HepG2 (cell line): ENCODE data around the gene COG5. TPM values are rescaled to one million over a fixed set of nuclear protein-coding genes. Genes with fewer than 3 reads are reported as not detected.

Experiments used
- ATAC-seq: fragments of 200-7000 bp; cut with Tn5 transposase; 3 replicates; pipeline ENCODE4 v1.9.1; 2020; ENCODE audit warnings: mild to moderate bottlenecking, moderate library complexity
- BruUV-seq: library from RNA; stranded (reverse); fragments of 400-500 nt; replicated peaks from 2 replicates; lab custom pipeline; 2021; lab: Mats Ljungman, UMichigan
- CTCF ChIA-PET: fragments of 300-600 bp; formaldehyde crosslinking; extraction: SDS; loops from one replicate; lab custom pipeline; 2021; ENCODE audit warnings: low total read pairs, inconsistent platforms, low intra/inter-chr PET ratio; lab: Yijun Ruan, JAX
- POLR2A ChIA-PET: fragments of 350-600 bp; sonication (Branson Sonifier 250); formaldehyde crosslinking; loops from one replicate; lab custom pipeline; 2020; ENCODE audit warnings: antibody characterized with exemption, inconsistent platforms; lab: Yijun Ruan, JAX
- DNase-seq: peaks from one replicate; pipeline ENCODE4 v3.0.0-alpha.2; 2015; ENCODE audit warnings: low spot score
- FAIRE-seq: peaks from 3 replicates; lab custom pipeline; 2011; peaks lifted over from hg19 to GRCh38; lab: Jason Lieb, UNC
- H2AFZ ChIP-seq: one replicate; pipeline ENCODE4 v1.6.1; 2011; ENCODE audit warnings: low read length, inconsistent platforms
- H3K27ac ChIP-seq: fragments of 300-600 bp; 3 replicates; pipeline ENCODE4 v1.8.0; 2011; ENCODE audit warnings: mixed run types, mild to moderate bottlenecking, mixed read lengths, low read length, inconsistent platforms; ENCODE audit not compliant: insufficient read depth; ENCODE audit errors: extremely low read length
- H3K27me3 ChIP-seq, 2 experiments: fragments of 200-600 bp in 1 of 2; 2 replicates in 1 of 2; 3 replicates in 1 of 2; pipeline versions ENCODE4 v1.6.0 to v1.8.0; 2011; ENCODE audit warnings: low read length in 2 of 2, mild to moderate bottlenecking in 2 of 2, moderate library complexity in 2 of 2, inconsistent platforms in 1 of 2; ENCODE audit not compliant: insufficient read depth in 2 of 2, control insufficient read depth in 1 of 2
- H3K36me3 ChIP-seq, 2 experiments: fragments of 200-600 bp in 1 of 2; replicated peaks in 1 of 2; 2 replicates in 1 of 2; 3 replicates in 1 of 2; pipeline versions ENCODE4 v1.5.1 to v1.8.0; 2011; ENCODE audit warnings: low read length in 2 of 2, inconsistent platforms in 1 of 2; ENCODE audit not compliant: insufficient read depth in 2 of 2, control insufficient read depth in 1 of 2
- H3K4me1 ChIP-seq: 2 replicates; pipeline ENCODE4 v1.5.1; 2012; ENCODE audit warnings: low read length, inconsistent platforms; ENCODE audit not compliant: insufficient read depth
- H3K4me2 ChIP-seq: 2 replicates; pipeline ENCODE4 v1.6.0; 2011; ENCODE audit warnings: low read depth, low read length, inconsistent platforms
- H3K4me3 ChIP-seq, 3 experiments: fragments of 200-600 bp in 1 of 3; sonication (generic), shearing (Covaris generic) in 1 of 3; replicated peaks in 1 of 3; 2 replicates each; pipeline ENCODE4 v1.5.1; 2011 to 2016; ENCODE audit warnings: low read length in 3 of 3, inconsistent platforms in 2 of 3, low read depth in 2 of 3, mild to moderate bottlenecking in 2 of 3, control low read depth in 1 of 3, mixed read lengths in 1 of 3; ENCODE audit not compliant: insufficient read depth in 1 of 3
- H3K79me2 ChIP-seq: one replicate; pipeline ENCODE4 v1.6.1; 2011; ENCODE audit warnings: low read length, inconsistent platforms; ENCODE audit not compliant: insufficient read depth
- H3K9ac ChIP-seq: 2 replicates; pipeline ENCODE4 v1.6.0; 2011; ENCODE audit warnings: mild to moderate bottlenecking, low read depth, low read length, inconsistent platforms; ENCODE audit not compliant: insufficient read depth
- H3K9me3 ChIP-seq: 2 replicates; pipeline ENCODE4 v1.5.1; 2012; ENCODE audit warnings: mild to moderate bottlenecking, low read length
- H4K20me1 ChIP-seq: 2 replicates; pipeline ENCODE4 v1.6.0; 2011; ENCODE audit warnings: inconsistent platforms, mild to moderate bottlenecking, low read length, moderate library complexity; ENCODE audit not compliant: insufficient read depth
- GLI4 ChIP-seq: sonication (generic); formaldehyde crosslinking; IDR thresholded peaks from 2 replicates; pipeline ENCODE4 v1.5.1; 2020; ENCODE audit warnings: missing genetic modification reagents, mild to moderate bottlenecking, moderate library complexity, borderline replicate concordance
- MTF2 ChIP-seq: sonication (generic); formaldehyde crosslinking; IDR thresholded peaks from 2 replicates; pipeline ENCODE4 v1.5.0; 2020; ENCODE audit warnings: missing genetic modification reagents, borderline replicate concordance
- NFATC3 ChIP-seq: sonication (generic); formaldehyde crosslinking; IDR thresholded peaks from 2 replicates; pipeline ENCODE4 v1.5.1; 2020; ENCODE audit warnings: mild to moderate bottlenecking, missing genetic modification reagents
- NFKBIZ ChIP-seq: IDR thresholded peaks from 2 replicates; pipeline ENCODE4 v1.6.1; 2018; ENCODE audit warnings: missing genetic modification reagents, missing compliant biosample characterization
- NFYC ChIP-seq: IDR thresholded peaks from 2 replicates; pipeline ENCODE4 v1.6.1; 2016; ENCODE audit warnings: missing genetic modification reagents, missing compliant biosample characterization
- ZFX ChIP-seq: sonication (generic); formaldehyde crosslinking; IDR thresholded peaks from 2 replicates; pipeline ENCODE4 v1.4.0; 2020; ENCODE audit warnings: mild to moderate bottlenecking, low read depth, missing genetic modification reagents, moderate library complexity
- ZMAT3 ChIP-seq: sonication (generic); formaldehyde crosslinking; conservative IDR thresholded peaks from 2 replicates; pipeline ENCODE4 v1.7.0; 2021; ENCODE audit warnings: missing genetic modification reagents
- ZNF253 ChIP-seq: sonication (generic); formaldehyde crosslinking; IDR thresholded peaks from 2 replicates; pipeline ENCODE4 v1.8.0; 2022; ENCODE audit warnings: mild to moderate bottlenecking, missing genetic modification reagents, borderline replicate concordance
- ZNF350 ChIP-seq: sonication (generic); formaldehyde crosslinking; IDR thresholded peaks from 2 replicates; pipeline ENCODE4 v1.4.0; 2020; ENCODE audit warnings: mild to moderate bottlenecking, low read depth, missing genetic modification reagents, borderline replicate concordance
- ZNF557 ChIP-seq: sonication (generic); formaldehyde crosslinking; IDR thresholded peaks from 2 replicates; pipeline ENCODE4 v1.4.0; 2020; ENCODE audit warnings: missing genetic modification reagents
- ZNF589 ChIP-seq: sonication (generic); formaldehyde crosslinking; conservative IDR thresholded peaks from 2 replicates; pipeline ENCODE4 v1.8.0; 2022; ENCODE audit warnings: mild to moderate bottlenecking, moderate library complexity, missing genetic modification reagents
- ZNF816 ChIP-seq: sonication (generic); formaldehyde crosslinking; IDR thresholded peaks from 2 replicates; pipeline ENCODE4 v1.8.0; 2022; ENCODE audit warnings: missing genetic modification reagents, mild to moderate bottlenecking, borderline replicate concordance
- ZSCAN22 ChIP-seq: sonication (generic); formaldehyde crosslinking; IDR thresholded peaks from 2 replicates; pipeline ENCODE4 v1.4.0; 2020; ENCODE audit warnings: mild to moderate bottlenecking, missing genetic modification reagents
- WGBS: methylation state at CpG from one replicate; pipeline ENCODE4 v1.1.6; 2017; ENCODE audit warnings: low lambda C conversion rate; 5-methylcytosine and 5-hydroxymethylcytosine counted together
- in situ Hi-C: cut with HindIII; loops from 2 replicates; pipeline ENCODE4 v1.10.0; 2017; ENCODE audit warnings: low pct_unique_long_range_greater_than_20kb; ENCODE audit not compliant: extremely low pct_ligation_motif_present
- intact Hi-C: fragments of 100-400 bp; cut with micrococcal nuclease; formaldehyde crosslinking; loops from one replicate; pipeline ENCODE4 v1.10.0; 2022; ENCODE audit not compliant: unreplicated experiment
- polyA plus RNA-seq, 8 experiments: library from polyadenylated mRNA; depleted of rRNA in 3 of 8; stranded (reverse) in 7 of 8; unstranded in 1 of 8; fragments of >200 nt; fragmentation: Illumina TruSeq in 4 of 8; extraction: Trizol in 4 of 8; gene quantifications; 2 replicates each; pipeline versions ENCODE4 v1.2.1 to v1.2.3, GENCODE V29; 2011 to 2016; ENCODE audit warnings: low read depth in 4 of 8, missing spikeins in 1 of 8, mixed read lengths in 1 of 8; ENCODE audit not compliant: insufficient read depth in 1 of 8
- total RNA-seq, 5 experiments: library from RNA; depleted of rRNA; stranded (reverse); fragments of >200 nt; fragmentation: Illumina TruSeq; extraction: Trizol; gene quantifications; 2 replicates each; pipeline ENCODE4 v1.2.3, GENCODE V29; 2016; ENCODE audit warnings: low read depth in 1 of 5
- TF ChIP-seq, protein P1 (sequence below): sonication (generic); formaldehyde crosslinking; IDR thresholded peaks from 2 replicates; pipeline ENCODE4 v1.4.0; 2020; ENCODE audit warnings: mild to moderate bottlenecking, low read depth, missing genetic modification reagents
- TF ChIP-seq, protein P2 (sequence below): sonication (generic); formaldehyde crosslinking; IDR thresholded peaks from 2 replicates; pipeline ENCODE4 v1.4.0; 2020; ENCODE audit warnings: missing genetic modification reagents
- TF ChIP-seq, protein P3 (sequence below): sonication (generic); formaldehyde crosslinking; IDR thresholded peaks from 2 replicates; pipeline ENCODE4 v1.4.0; 2020; ENCODE audit warnings: mild to moderate bottlenecking, missing genetic modification reagents

Gene COG5
- total and polyA plus RNA-seq, 2 of the 13 experiments (the other 11 are each of a cell fraction or from before 2014, with no cell fraction given): 20.4 to 31.3 TPM

DNA sequence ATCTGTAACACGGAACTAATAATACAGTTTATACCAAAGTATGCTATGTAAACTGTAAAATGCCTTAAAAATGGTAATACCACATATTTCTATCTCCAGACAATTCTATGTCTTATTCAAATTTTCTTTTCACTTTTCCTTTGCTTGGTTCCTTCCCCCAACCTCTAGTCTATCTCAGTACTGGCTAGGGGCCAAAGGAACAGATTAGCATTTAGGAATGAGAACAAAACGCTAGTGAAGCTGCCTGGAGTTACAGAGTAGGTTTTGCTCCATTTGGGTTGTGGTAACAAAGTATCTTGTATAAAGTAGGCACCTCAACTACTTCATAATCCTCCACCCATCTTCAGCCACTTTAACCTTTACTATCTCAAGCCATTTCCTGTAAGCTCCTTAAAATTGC lies 300.9 kb downstream of the COG5 start:
- DNase-seq: no peak
- peaks cover 1 to 7% of the 10 kb centered on the region in 2 experiments; a peak in 1 of 5 replicates for H3K36me3 ChIP-seq
- H4K20me1 ChIP-seq: no peaks in the 10 kb centered on the region
- 93% methylated on average over 2 of the region's 2 CpGs for WGBS
- no peaks in the 10 kb centered on the region for H3K9me3 ChIP-seq
- intact Hi-C loops: no loop called here
- BruUV-seq: no TSS peak
- H2AFZ ChIP-seq: no peak overlapping the region
- no peak overlapping the region for H3K27ac ChIP-seq
- no peak for FAIRE-seq
- no peaks in the 10 kb centered on the region for H3K4me1 ChIP-seq
- no peak overlapping the region for H3K4me3 ChIP-seq
- H3K27me3 ChIP-seq: no peaks in the 10 kb centered on the region
- no peak for TF ChIP-seq ZSCAN22 (CRISPR knock-in tag)
- TF ChIP-seq ZNF253: no peak
- no peak for TF ChIP-seq ZNF816 (CRISPR knock-in tag)
- no peak for TF ChIP-seq NFATC3
- TF ChIP-seq MTF2 (CRISPR knock-in tag): no peak
- no peak for TF ChIP-seq ZNF557
- TF ChIP-seq, protein P1, sequence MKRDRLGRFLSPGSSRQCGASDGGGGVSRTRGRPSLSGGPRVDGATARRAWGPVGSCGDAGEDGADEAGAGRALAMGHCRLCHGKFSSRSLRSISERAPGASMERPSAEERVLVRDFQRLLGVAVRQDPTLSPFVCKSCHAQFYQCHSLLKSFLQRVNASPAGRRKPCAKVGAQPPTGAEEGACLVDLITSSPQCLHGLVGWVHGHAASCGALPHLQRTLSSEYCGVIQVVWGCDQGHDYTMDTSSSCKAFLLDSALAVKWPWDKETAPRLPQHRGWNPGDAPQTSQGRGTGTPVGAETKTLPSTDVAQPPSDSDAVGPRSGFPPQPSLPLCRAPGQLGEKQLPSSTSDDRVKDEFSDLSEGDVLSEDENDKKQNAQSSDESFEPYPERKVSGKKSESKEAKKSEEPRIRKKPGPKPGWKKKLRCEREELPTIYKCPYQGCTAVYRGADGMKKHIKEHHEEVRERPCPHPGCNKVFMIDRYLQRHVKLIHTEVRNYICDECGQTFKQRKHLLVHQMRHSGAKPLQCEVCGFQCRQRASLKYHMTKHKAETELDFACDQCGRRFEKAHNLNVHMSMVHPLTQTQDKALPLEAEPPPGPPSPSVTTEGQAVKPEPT (CRISPR knock-in tag): no peak
- no peak for TF ChIP-seq NFKBIZ (CRISPR knock-in tag)
- TF ChIP-seq ZMAT3 (CRISPR knock-in tag): no peak
- TF ChIP-seq, protein P2, sequence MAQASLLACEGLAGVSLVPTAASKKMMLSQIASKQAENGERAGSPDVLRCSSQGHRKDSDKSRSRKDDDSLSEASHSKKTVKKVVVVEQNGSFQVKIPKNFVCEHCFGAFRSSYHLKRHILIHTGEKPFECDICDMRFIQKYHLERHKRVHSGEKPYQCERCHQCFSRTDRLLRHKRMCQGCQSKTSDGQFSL (CRISPR knock-in tag): no peak
- no peak for TF ChIP-seq ZNF589
- TF ChIP-seq NFYC: no peak
- no peak for TF ChIP-seq ZNF350 (CRISPR knock-in tag)
- TF ChIP-seq, protein P3, sequence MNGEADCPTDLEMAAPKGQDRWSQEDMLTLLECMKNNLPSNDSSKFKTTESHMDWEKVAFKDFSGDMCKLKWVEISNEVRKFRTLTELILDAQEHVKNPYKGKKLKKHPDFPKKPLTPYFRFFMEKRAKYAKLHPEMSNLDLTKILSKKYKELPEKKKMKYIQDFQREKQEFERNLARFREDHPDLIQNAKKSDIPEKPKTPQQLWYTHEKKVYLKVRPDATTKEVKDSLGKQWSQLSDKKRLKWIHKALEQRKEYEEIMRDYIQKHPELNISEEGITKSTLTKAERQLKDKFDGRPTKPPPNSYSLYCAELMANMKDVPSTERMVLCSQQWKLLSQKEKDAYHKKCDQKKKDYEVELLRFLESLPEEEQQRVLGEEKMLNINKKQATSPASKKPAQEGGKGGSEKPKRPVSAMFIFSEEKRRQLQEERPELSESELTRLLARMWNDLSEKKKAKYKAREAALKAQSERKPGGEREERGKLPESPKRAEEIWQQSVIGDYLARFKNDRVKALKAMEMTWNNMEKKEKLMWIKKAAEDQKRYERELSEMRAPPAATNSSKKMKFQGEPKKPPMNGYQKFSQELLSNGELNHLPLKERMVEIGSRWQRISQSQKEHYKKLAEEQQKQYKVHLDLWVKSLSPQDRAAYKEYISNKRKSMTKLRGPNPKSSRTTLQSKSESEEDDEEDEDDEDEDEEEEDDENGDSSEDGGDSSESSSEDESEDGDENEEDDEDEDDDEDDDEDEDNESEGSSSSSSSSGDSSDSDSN (CRISPR knock-in tag): no peak
- TF ChIP-seq GLI4 (CRISPR knock-in tag): no peak
- TF ChIP-seq ZFX (CRISPR knock-in tag): no peak
- in situ Hi-C loops: no loop called here
- H3K79me2 ChIP-seq: no peaks in the 10 kb centered on the region
- CTCF ChIA-PET: no interaction called here
- no peak overlapping the region for H3K4me2 ChIP-seq
- no peak for ATAC-seq
- POLR2A ChIA-PET: no interaction called here
- no peak overlapping the region for H3K9ac ChIP-seq
